Activated gamma-delta T cell treated with anti-CD3 and anti-CD28 coated beads, Interleukin-2, amount 50 U/mL, for 16 hours (primary cell): ENCODE results near the gene STXBP1.
"Not testable (repeated sequence)": the region's sequence is repeated elsewhere in the genome, so short reads cannot be mapped to it uniquely, and the experiment has no call there.

Experiments
- DNase-seq: peaks from one replicate; pipeline ENCODE4 v3.0.0-alpha.2; 2020; ENCODE audit warnings: low read depth

The STXBP1 gene

GRCh38 chr9:127621339-127621970 is 9.4 kb downstream of the STXBP1 start:
- DNase-seq = not testable (repeated sequence)

DNA sequence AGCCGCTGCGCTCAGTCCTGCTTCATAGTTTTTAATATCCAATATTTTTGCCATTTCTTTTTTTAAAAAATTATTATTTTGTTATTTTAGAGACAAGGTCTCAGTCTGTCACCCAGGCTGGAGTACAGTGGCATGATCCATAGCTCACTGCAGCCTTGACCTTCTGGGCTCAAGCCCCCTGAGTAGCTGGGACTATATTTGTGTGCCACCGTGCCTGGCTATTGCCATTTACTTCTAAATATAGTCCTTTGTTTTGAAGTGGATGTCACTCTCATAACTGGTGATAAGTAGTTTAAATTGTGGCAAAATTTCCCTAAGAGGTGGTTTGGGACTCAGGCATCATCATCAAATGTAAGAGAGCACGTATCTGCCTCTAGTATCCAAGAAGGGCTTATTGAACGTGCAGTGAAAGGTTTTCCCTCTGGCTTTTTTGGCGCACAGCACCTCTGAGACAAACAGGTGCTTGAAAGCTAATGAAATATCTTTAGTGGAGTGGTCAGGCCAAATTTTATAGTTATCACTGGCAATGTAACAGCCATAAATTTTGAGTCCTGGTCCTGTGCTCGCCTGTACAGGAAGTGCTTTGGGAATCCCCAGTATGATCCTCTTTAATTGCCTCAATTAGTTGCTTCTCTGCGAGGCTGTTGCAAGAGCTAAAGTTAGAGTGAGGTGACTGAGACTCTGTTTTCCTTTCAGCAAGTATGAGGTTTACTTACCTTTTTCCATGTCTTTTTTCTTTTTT is 14.8 kb downstream of the STXBP1 start:
- no peak for DNase-seq

GRCh38 chr9:127627494-127627855 is 15.4 kb downstream of the STXBP1 start:
- DNase-seq = no peak

DNA sequence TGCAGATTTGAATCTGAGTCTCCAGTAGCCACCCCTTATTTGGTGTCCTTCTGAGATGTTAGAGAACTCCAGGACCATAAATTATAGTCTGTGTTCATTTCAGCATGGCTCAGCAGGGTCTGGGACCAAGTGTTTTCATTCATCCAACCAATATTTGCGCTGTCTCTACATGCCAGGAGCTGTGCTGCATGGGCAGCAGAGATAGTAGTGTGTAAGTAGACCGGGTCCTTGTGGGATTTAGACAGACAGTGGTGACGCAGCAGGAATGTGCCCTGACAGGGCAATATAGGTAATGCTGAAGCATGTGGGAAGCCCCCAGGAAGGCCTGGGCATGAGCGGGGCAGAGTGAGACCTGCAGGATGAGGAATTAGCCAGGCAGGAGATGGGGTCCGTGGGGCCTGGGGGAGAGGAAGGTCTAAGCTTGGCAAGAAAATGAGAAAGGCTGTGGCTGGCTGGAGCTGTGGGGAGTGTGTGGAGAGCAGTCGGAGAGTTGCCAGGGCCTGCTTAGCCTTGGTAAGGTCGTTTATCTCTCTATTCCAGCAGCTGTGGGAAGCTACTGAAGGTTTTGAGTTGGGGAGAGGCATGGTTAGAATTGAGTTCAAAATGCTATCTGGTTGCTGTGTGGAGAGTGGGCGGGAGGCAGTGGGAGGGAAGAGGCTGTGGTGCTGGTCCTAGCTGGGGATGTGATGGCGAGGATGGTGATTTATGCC is 16.8 kb downstream of the STXBP1 start:
- DNase-seq = no peak

DNA sequence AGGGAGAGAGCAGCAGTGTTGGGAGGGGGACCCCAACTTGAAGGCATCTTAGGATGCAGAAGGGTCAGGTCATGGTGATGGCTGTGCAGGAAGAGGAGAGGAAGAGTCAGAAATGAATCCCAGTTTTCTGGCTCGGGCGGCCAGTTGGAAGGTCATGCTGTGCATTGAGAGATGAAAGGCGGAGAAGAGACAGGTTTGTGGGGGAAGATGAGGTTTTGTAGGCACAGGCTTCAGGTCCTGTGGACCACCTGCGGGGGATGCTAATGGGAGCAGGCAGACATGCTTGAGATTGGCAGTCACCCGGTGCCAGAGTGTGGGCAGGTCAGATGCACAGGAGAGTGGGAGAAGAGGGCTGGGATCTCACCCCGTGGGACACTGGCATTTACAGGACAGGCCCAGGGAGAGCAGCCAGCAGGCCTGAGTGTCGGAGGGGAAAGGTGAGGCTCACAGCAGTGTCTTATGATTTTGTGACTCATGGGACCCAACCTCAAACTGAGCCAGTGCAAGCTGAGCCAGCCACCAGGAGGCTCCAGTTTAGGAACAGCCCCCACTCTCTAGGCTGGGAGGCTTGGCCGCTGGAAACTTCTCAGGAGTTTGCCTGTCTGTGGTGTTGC is 17.5 kb downstream of the STXBP1 start:
- DNase-seq = no peak

DNA sequence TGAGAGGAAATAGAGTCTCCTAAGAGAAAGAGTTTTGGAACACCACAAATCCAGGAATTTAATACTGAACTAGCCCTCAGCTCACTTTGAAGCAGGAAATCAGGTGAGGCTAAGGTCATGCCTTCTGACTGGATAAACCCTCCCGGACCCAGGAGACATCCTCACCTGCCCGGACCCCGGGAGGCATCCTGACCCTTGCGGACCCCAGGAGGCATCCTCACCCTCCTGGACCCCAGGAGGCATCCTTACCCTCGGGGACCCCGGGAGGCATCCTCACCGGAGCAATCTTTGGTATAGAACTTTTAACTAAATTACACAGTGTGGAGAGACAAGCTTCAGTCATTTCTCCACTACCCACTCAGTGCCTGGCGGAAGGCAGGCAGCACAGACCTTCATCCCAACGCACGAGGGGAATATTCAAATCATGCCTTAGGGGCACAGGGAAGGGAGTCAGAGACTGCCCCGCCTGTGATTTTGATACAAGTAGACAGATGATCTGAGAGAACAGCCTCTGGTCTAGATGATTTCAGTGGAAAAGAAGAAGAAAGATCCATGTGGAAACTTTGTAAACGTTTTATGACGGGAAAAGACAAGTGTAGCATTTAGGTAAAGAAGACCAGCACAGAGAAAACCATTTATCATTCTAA is 21.3 kb downstream of the STXBP1 start:
- no peak for DNase-seq

DNA sequence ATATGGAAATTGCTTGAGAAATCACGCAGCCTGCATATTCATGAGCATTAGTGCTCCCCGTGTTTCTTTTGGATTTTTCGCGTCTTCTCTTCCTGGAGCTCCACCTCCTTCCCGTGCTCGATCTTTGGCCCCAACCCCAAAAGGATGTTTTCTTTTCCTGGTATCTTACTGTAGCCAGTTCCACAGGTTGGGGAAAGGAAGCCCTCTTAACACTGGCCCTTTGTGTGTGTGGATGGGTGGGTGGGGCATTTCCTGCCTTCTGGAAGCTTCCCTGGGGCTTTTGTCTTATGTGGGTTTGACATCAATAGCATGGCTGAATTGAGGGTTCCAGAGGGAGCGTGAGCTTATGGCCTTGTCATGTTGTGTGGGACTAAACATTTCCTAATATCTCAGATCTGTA is 21.9 kb downstream of the STXBP1 start:
- no peak for DNase-seq

DNA sequence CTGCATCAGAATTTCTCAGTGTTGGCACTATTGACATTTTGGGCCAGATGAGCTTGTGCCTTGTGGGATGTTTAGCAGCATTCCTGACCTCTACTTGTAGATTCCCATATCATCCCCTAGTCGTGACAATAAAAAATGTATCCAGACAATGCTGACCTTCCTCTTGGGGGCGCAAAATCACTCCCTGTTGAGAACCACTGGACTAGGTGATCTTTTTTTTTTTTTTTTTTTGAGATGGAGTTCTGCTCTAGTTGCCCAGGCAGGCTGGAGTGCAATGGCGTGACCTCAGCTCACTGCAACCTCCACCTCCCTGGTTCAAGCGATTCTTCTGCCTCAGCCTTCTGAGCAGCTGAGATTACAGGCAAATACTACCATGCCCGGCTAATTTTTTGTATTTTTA is 22.6 kb downstream of the STXBP1 start:
- DNase-seq = no peak

DNA sequence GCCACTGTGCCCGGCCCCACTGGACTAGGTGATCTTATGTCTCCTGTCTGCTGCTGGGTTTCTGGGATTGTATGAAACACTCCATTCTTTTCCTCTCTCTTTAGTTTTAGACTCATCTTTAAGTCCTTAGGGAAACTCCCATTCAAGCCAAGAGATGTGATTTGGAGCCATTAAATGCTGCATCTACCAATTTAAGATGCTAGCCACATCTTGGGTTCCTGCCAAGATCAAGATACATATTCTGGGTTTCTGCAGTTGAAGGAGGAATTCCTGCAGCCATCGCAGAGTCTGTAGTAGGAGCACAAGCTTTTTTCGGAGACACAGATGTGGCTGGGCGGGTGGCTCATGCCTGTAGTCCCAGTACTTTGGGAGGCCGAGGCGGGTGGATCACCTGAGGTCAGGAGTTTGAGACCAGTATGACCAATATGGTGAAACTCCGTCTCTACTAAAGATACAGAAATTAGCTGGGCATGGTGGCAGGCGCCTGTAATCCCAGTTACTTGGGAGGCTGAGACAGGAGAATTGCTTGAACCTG is 23.2 kb downstream of the STXBP1 start:
- no peak for DNase-seq

- no peak for DNase-seq
Measured at GRCh38 chr9:127637322-127637847, 25.3 kb downstream of the STXBP1 start.

DNA sequence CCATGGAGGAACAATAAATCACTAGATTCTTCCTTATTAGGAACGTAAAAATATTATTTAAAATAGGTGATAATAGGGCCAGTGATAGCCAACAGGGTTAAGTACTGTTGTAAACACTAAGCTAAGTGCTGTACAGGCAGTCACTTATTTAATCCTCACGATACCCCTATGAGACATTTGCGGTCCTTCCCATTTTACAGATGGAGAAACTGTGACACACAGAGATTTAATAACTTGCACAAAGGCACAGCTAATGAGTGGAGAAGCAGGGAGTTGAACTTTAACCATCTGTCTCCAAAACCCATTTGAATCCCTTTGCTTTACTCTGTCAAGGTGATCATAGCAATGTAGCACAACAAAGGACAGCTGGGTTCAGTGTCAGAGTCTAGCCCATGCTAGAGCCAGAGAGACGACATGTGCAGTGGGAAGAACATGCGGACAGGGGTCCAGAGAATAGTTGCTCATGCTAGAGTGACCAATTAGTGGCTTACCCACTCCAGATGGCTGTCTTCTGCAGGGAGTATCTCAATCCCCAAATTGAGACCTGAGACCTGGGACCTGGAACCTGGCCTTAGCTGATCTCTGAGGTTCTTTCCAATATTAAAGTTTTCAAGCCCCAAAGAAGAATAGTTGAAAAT is 28.9 kb downstream of the STXBP1 start:
- no peak for DNase-seq

DNA sequence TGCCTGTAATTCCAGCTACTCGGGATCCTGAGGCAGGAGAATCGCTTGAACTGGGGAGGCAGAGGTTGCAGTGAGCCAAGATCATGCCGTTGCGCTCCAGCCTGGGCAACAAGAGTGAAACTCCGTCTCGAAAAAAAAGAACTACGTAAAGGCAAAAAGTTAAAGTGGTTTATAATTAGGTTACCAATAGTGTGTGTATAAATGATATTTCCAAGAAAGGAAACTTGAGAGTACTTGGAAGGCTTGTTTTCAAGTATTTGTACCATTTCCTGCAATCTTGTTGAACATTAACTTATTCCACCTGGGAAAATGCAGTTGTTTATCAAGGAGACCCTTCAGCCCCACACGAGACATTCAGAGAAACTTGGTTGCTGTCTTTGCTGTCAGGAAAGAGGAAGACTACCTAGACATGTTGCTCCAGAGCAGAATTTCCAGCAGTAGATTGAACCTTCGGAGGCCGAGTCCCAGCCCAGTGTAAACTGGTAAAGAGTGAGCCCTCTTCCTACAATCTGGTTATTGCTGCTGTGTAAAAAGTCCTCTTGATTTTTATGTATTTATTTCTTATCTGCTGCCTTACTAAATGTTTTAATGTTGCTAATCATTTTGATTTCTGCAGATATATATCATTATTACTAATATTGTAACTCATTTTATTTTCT is 30.1 kb downstream of the STXBP1 start:
- DNase-seq = no peak

GRCh38 chr9:127644146-127644827 is 32.2 kb downstream of the STXBP1 start:
- no peak for DNase-seq

GRCh38 chr9:127644943-127645342 is 32.9 kb downstream of the STXBP1 start:
- DNase-seq = no peak

- DNase-seq = no peak
Measured at GRCh38 chr9:127647451-127647850, 35.4 kb downstream of the STXBP1 start.

DNA sequence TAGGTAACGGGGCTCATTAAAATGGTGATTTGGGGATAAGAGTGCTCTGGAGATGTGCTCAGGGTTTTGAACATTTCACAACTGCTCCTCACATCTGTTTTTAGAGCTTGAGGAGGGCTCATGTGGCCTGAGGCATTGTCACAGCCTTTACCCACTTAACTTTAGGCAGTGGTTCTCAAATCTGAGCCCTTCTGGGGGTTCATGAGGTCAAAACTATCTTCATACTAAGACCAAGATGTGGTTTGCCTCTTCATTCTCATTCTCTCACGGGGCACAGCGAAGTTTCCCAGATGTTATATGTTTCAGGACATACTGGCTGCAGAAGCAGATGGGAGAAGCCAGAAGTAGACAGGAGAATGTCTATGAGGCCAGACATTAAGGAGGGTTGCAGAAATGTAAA is 38.4 kb downstream of the STXBP1 start:
- no peak for DNase-seq

DNA sequence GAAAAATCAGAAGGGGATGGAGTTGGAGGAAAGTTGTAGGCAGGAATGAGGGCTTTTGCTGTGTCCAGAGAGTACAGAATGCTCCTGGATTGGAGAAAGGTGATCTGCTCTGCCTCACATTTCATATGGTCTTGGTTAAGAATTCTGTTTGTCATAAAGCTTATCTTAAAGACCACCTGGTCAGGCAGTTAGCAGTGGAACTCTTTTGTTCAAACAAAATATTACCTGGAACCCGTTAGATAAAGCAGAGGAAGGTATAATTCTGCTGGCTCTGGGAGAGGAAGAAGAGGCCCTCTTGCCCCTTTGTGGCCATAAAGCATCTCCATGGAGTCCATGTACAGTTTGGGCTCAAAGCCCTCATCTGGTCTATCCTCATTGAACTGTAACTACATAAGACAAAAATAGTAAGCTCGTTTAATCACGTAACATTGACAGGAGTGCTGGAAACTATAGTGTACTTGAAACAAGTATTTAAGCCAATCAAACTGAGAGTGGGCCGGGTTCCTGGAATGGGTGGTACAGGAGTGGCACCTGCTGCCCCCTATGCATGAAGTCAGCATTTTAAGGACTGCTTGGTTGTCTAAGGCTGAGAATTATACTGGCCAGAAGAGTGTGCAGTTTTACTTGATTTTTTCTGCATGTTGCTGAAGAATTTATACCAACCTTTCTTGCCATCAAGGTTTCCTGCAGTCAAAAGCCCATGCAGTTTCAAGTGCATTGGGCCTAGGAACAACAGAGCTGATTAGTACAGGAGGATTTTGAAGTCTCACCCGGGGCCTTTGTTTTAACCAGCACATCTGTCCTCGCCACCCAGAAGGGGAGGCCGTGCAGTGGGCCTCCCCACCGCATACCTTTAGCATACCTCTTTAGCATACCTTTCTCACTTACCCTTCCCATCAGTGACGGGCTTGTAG is 39.9 kb downstream of the STXBP1 start:
- DNase-seq = no peak

DNA sequence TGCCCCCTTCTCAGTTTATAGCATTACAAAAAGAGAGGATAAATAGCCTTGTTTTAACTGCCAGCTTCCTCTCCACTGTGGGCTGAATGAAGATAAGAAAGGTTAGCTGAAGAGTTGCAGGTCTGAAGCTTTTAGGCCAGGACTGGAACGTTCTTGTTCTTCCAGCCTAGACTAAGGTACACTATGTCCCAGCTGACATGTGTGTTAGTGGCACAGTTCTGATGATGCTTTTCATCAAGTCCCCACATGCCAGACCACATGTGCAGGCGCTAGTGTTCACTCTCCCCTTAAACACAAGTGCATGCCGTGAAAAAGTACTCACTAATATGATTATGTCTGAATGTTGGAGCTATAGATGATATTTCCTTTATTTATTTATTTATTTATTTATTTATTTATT is 40.7 kb downstream of the STXBP1 start:
- DNase-seq = no peak

- no peak for DNase-seq
Measured at GRCh38 chr9:127654619-127655018, 42.5 kb downstream of the STXBP1 start.
